ENCODE results near the gene CADM1. TPM values are rescaled to one million over a fixed set of nuclear protein-coding genes. Genes with fewer than 3 reads are reported as not detected.

The CADM1 gene
- total and polyA plus RNA-seq, 2 donors (not counting 3 experiments of a cell fraction or from before 2014, with no cell fraction given), result 0.52 to 2.6 TPM

GRCh38 chr11:115129473-115130289, 374.5 kb downstream of the CADM1 start:
- Histone ChIP-seq H3K9me1 (replicated peaks; ENCODE audit: control insufficient read depth, extremely low read depth, insufficient read depth, low read length) (no peaks in the 10 kb centered on the region), H3K9me3 (replicated peaks; ENCODE audit: control insufficient read depth, insufficient read depth, low read length) (no peaks in the 10 kb centered on the region), H3K79me2 (ENCODE audit: control insufficient read depth, insufficient read depth, low read length) (no peaks in the 10 kb centered on the region), H3K4me2 (ENCODE audit: insufficient read depth, low read length) (no peak overlapping the region), H3K9ac (replicated peaks; ENCODE audit: extremely low read depth, insufficient read depth, low read length) (no peak overlapping the region), H4K20me1 (replicated peaks; ENCODE audit: control insufficient read depth, extremely low read depth, insufficient read depth, low read length) (no peaks in the 10 kb centered on the region), H2AFZ (ENCODE audit: low read depth, low read length) (no peak overlapping the region), H3K27ac (ENCODE audit: insufficient read depth, low read depth, low read length) (no peak overlapping the region), H3K4me3 (replicated peaks in 1 of 3; ENCODE audit: insufficient read depth in 1 of 3, low read depth in 1 of 3, low read length in 3 of 3) (no peak overlapping the region), H3K4me1 (ENCODE audit: control insufficient read depth, extremely low read depth, insufficient read depth, low read length) (no peaks in the 10 kb centered on the region), H3K27me3 (ENCODE audit: control insufficient read depth in 2 of 2, insufficient read depth in 2 of 2, low read length in 2 of 2) (no peaks in the 10 kb centered on the region), H3K36me3 (ENCODE audit: control insufficient read depth in 2 of 2, extremely low read depth in 1 of 2, insufficient read depth in 2 of 2, low read length in 2 of 2) (no peaks in the 10 kb centered on the region)
- dilution Hi-C loops (cut with MboI; ENCODE audit: extremely low pct_ligation_motif_present, low sequenced_read_pairs), result no loop called here
- TF ChIP-seq MYC (IDR thresholded peaks at IDR 0.05; ENCODE audit: low read depth, low read length) (no peak), GATA2 (IDR thresholded peaks at IDR 0.05; ENCODE audit: insufficient read depth, insufficient read length, low read depth, low read length) (no peak), FOS (IDR thresholded peaks at IDR 0.05; ENCODE audit: borderline replicate concordance, insufficient read depth, low read length) (no peak), POLR2A (IDR thresholded peaks at IDR 0.05; ENCODE audit: low read depth, low read length) (no peak), POLR2AphosphoS5 (IDR thresholded peaks at IDR 0.05; ENCODE audit: insufficient read depth, low read depth, low read length) (no peak), EZH2 (IDR thresholded peaks at IDR 0.05; ENCODE audit: borderline replicate concordance, low read depth, low read length, severe bottlenecking) (no peak), MAX (IDR thresholded peaks at IDR 0.05; ENCODE audit: insufficient read depth, insufficient read length) (no peak), JUN (IDR thresholded peaks at IDR 0.05; ENCODE audit: borderline replicate concordance, insufficient read depth, insufficient read length, low read depth) (no peak), CTCF (IDR thresholded peaks at IDR 0.05; ENCODE audit: extremely low read depth in 1 of 2, insufficient read depth in 1 of 2, low read depth in 1 of 2, low read length in 2 of 2) (no peak)
- intact Hi-C loops (cut with micrococcal nuclease), result no loop called here
- ChIA-PET POLR2A (no interaction called here), CTCF (no interaction called here)
- BruUV-seq (replicated peaks), result no TSS peak
- no peak for DNase-seq (ENCODE audit: low read depth, low spot score)
- no peak for FAIRE-seq
